SK-N-SH (cell line): ENCODE results near the gene NUMB. TPM values are rescaled to one million over a fixed set of nuclear protein-coding genes. Genes with fewer than 3 reads are reported as not detected.

Experiments
- CTCF ChIA-PET: fragments of 300-600, 350-600 bp; formaldehyde crosslinking; extraction: SDS; loops from one replicate; lab custom pipeline; 2021; lab: Yijun Ruan, JAX
- POLR2A ChIA-PET: fragments of 350-600 bp; sonication (Branson Sonifier 250); formaldehyde crosslinking; extraction: SDS; loops from one replicate; lab custom pipeline; 2020; ENCODE audit warnings: antibody characterized with exemption, inconsistent platforms; lab: Yijun Ruan, JAX
- DNase-seq: peaks from one replicate; pipeline ENCODE4 v3.0.0; 2012
- H2AFZ ChIP-seq: fragments of 200-600 bp; sonication (generic); 2 replicates; pipeline ENCODE4 v1.8.1; 2016; ENCODE audit warnings: antibody characterized with exemption, mild to moderate bottlenecking, low read depth
- H3F3A ChIP-seq: fragments of 200-600 bp; sonication (generic); replicated peaks from 2 replicates; pipeline ENCODE3; 2016; ENCODE audit warnings: antibody characterized with exemption, mild to moderate bottlenecking; ENCODE audit not compliant: insufficient read depth
- H3K27ac ChIP-seq, 2 experiments: fragments of 200-500 bp in 1 of 2; fragments of 200-600 bp in 1 of 2; sonication (Bioruptor generic) in 1 of 2; sonication (generic), shearing (Covaris generic) in 1 of 2; 2 replicates each; pipeline versions ENCODE4 v1.5.1 to v1.6.1; 2014 to 2016; ENCODE audit warnings: low read depth in 2 of 2, inconsistent platforms in 1 of 2, low read length in 1 of 2, mild to moderate bottlenecking in 1 of 2, mixed read lengths in 1 of 2
- H3K27me3 ChIP-seq: fragments of 200-600 bp; sonication (generic), shearing (Covaris generic); 2 replicates; pipeline ENCODE4 v1.6.1; 2016; ENCODE audit warnings: mixed run types; ENCODE audit not compliant: insufficient read depth
- H3K36me3 ChIP-seq, 2 experiments: fragments of 200-500 bp in 1 of 2; fragments of 200-600 bp in 1 of 2; sonication (Bioruptor generic) in 1 of 2; sonication (generic) in 1 of 2; replicated peaks in 1 of 2; 2 replicates each; pipeline versions ENCODE3 to v1.5.1; 2014 to 2016; ENCODE audit warnings: low read length in 1 of 2, mild to moderate bottlenecking in 1 of 2; ENCODE audit not compliant: insufficient read depth in 2 of 2, control insufficient read depth in 1 of 2
- H3K4me1 ChIP-seq, 2 experiments: fragments of 200-500 bp in 1 of 2; fragments of 200-600 bp in 1 of 2; sonication (Bioruptor generic) in 1 of 2; sonication (generic), shearing (Covaris generic) in 1 of 2; 2 replicates each; pipeline versions ENCODE4 v1.5.1 to v1.6.1; 2014 to 2016; ENCODE audit warnings: low read depth in 1 of 2, low read length in 1 of 2, mixed run types in 1 of 2; ENCODE audit not compliant: insufficient read depth in 2 of 2, control insufficient read depth in 1 of 2
- H3K4me2 ChIP-seq: fragments of 200-600 bp; sonication (generic), shearing (Covaris generic); 2 replicates; pipeline ENCODE4 v1.6.1; 2017; ENCODE audit warnings: mixed run types
- H3K4me3 ChIP-seq, 2 experiments: fragments of 200-500 bp in 1 of 2; fragments of 200-600 bp in 1 of 2; sonication (Bioruptor generic) in 1 of 2; sonication (generic), shearing (Covaris generic) in 1 of 2; 2 replicates each; pipeline versions ENCODE4 v1.5.1 to v1.8.1; 2014 to 2016; ENCODE audit warnings: low read depth in 2 of 2, inconsistent platforms in 1 of 2, low read length in 1 of 2, mild to moderate bottlenecking in 1 of 2, mixed read lengths in 1 of 2, moderate library complexity in 1 of 2
- H3K79me2 ChIP-seq: fragments of 200-600 bp; sonication (generic); 2 replicates; pipeline ENCODE4 v1.8.1; 2017; ENCODE audit warnings: mild to moderate bottlenecking; ENCODE audit not compliant: insufficient read depth
- H3K9ac ChIP-seq: fragments of 200-600 bp; sonication (generic); 2 replicates; pipeline ENCODE4 v1.6.1; 2017; ENCODE audit warnings: mixed run types
- H3K9me2 ChIP-seq: fragments of 200-600 bp; sonication (generic); 2 replicates; pipeline ENCODE4 v1.6.1; 2017; ENCODE audit warnings: mixed run types
- H3K9me3 ChIP-seq: fragments of 200-600 bp; sonication (generic); 2 replicates; pipeline ENCODE4 v1.6.1; 2017; ENCODE audit warnings: mixed run types, mild to moderate bottlenecking, moderate library complexity
- H4K20me1 ChIP-seq: fragments of 200-600 bp; sonication (generic); 2 replicates; pipeline ENCODE4 v1.6.1; 2017; ENCODE audit warnings: mild to moderate bottlenecking, mixed run types; ENCODE audit not compliant: insufficient read depth
- ELF1 ChIP-seq: IDR thresholded peaks from 2 replicates; pipeline ENCODE4 v1.4.0; 2012
- EZH2phosphoT487 ChIP-seq: fragments of 200-600 bp; sonication (generic); IDR thresholded peaks from 2 replicates; pipeline ENCODE4 v1.6.1; 2017; ENCODE audit warnings: low read depth, mixed run types, mild to moderate bottlenecking, antibody characterized with exemption, moderate library complexity, borderline replicate concordance
- JUND ChIP-seq: IDR thresholded peaks from 2 replicates; pipeline ENCODE4 v1.4.0; 2012
- NRF1 ChIP-seq: IDR thresholded peaks from 2 replicates; pipeline ENCODE4 v1.6.1; 2012; ENCODE audit warnings: low read depth, mild to moderate bottlenecking, low read length
- POLR2AphosphoS5 ChIP-seq: IDR thresholded peaks from 2 replicates; pipeline ENCODE4 v1.6.1; 2012; ENCODE audit warnings: low read depth, low read length
- RAD21 ChIP-seq: IDR thresholded peaks from 2 replicates; pipeline ENCODE4 v1.6.1; 2012; ENCODE audit warnings: mild to moderate bottlenecking, low read length
- RCOR1 ChIP-seq: fragments of 150-350 bp; IDR thresholded peaks from 2 replicates; pipeline ENCODE4 v1.6.1; 2017; ENCODE audit warnings: antibody characterized with exemption, low read length
- RFX5 ChIP-seq: IDR thresholded peaks from 2 replicates; pipeline ENCODE4 v1.6.1; 2012; ENCODE audit warnings: mild to moderate bottlenecking, improper control_type of control experiment, low read length
- SIN3A ChIP-seq: IDR thresholded peaks from 2 replicates; pipeline ENCODE4 v1.6.1; 2012; ENCODE audit warnings: low read depth, mild to moderate bottlenecking, low read length, moderate library complexity, borderline replicate concordance
- SMC3 ChIP-seq: IDR thresholded peaks from 2 replicates; pipeline ENCODE4 v1.6.1; 2012; ENCODE audit warnings: low read depth, low read length, improper control_type of control experiment
- TAF1 ChIP-seq: IDR thresholded peaks from 2 replicates; pipeline ENCODE4 v1.6.1; 2012; ENCODE audit warnings: low read depth, mild to moderate bottlenecking, low read length, moderate library complexity, borderline replicate concordance
- TEAD4 ChIP-seq: IDR thresholded peaks from 2 replicates; pipeline ENCODE4 v1.4.0; 2012; ENCODE audit warnings: mild to moderate bottlenecking, borderline replicate concordance; ENCODE audit not compliant: insufficient read depth
- YY1 ChIP-seq: IDR thresholded peaks from 2 replicates; pipeline ENCODE4 v1.4.0; 2012; ENCODE audit warnings: low read depth, mild to moderate bottlenecking
- WGBS: methylation state at CpG from one replicate; pipeline ENCODE4 v1.1.6; 2017; ENCODE audit warnings: low lambda C conversion rate; 5-methylcytosine and 5-hydroxymethylcytosine counted together
- polyA plus RNA-seq, 3 experiments: library from polyadenylated mRNA; depleted of rRNA; stranded (reverse); fragments of >200 nt; gene quantifications; 2 replicates each; pipeline ENCODE4 v1.2.3, GENCODE V29; 2012
- TF ChIP-seq, protein P1 (sequence below): fragments of 150-350 bp; IDR thresholded peaks from 2 replicates; pipeline ENCODE4 v1.6.1; 2017; ENCODE audit warnings: antibody characterized with exemption, low read length, low read depth, borderline replicate concordance
- TF ChIP-seq, protein P2 (sequence below): IDR thresholded peaks from 2 replicates; pipeline ENCODE4; 2012
- TF ChIP-seq, protein P3 (sequence below): fragments of 200-600 bp; sonication (generic); IDR thresholded peaks from 2 replicates; pipeline ENCODE4 v1.6.1; 2017; ENCODE audit warnings: antibody characterized with exemption, mild to moderate bottlenecking, moderate library complexity
- TF ChIP-seq, protein P4 (sequence below): IDR thresholded peaks from 2 replicates; pipeline ENCODE4 v1.4.0; 2012; ENCODE audit warnings: low read depth, borderline replicate concordance
- TF ChIP-seq, protein P5 (sequence below): fragments of 150-350 bp; IDR thresholded peaks from 2 replicates; pipeline ENCODE4 v1.6.1; 2016; ENCODE audit warnings: mild to moderate bottlenecking, low read depth, low read length

Gene NUMB
- polyA plus RNA-seq, 1 of the 3 experiments (the other 2 are of a cell fraction), result 58.4 TPM

DNA sequence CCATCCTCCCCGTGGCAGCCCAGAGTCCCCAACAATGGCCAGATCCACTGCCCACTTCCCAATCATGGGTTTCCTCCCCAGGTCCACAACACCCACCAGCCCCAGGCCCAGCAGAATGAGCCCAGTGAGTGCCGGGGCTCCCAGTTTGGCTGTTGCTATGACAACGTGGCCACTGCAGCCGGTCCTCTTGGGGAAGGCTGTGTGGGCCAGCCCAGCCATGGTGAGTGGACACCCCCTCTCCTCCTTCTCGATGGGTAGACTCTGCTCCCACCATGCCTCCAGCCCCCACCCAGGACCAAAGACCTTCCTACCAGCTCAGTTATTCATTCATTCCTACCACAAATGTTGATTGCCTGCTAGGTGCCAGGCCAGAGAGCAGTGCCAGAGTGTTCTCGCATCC, 197.3 kb downstream of the NUMB start:
- no peak overlapping the region for H3K9ac ChIP-seq
- no peak overlapping the region for H3K27ac ChIP-seq
- no peaks in the 10 kb centered on the region for H3K36me3 ChIP-seq
- H3K4me2 ChIP-seq, result no peak overlapping the region
- H3K9me2 ChIP-seq, result no peaks in the 10 kb centered on the region
- CTCF ChIA-PET, result interaction anchor here (0.9 to 1.1 kb wide), 2 partner anchors 211 to 216 kb away, joined by 3 read pairs; no protein-coding TSS in a partner anchor
- POLR2A ChIA-PET, result no interaction called here
- H3K27me3 ChIP-seq, result no peaks in the 10 kb centered on the region
- H3K79me2 ChIP-seq, result no peaks in the 10 kb centered on the region
- no peak overlapping the region for H3K4me3 ChIP-seq
- H3K9me3 ChIP-seq, result no peaks in the 10 kb centered on the region
- TF ChIP-seq RFX5, result no peak
- TF ChIP-seq NRF1, result no peak
- TF ChIP-seq SIN3A, result no peak
- no peak for TF ChIP-seq RCOR1
- TF ChIP-seq RAD21, result no peak
- TF ChIP-seq, protein P1, sequence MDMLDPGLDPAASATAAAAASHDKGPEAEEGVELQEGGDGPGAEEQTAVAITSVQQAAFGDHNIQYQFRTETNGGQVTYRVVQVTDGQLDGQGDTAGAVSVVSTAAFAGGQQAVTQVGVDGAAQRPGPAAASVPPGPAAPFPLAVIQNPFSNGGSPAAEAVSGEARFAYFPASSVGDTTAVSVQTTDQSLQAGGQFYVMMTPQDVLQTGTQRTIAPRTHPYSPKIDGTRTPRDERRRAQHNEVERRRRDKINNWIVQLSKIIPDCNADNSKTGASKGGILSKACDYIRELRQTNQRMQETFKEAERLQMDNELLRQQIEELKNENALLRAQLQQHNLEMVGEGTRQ, result no peak
- TF ChIP-seq JUND, result no peak
- no peak for TF ChIP-seq SMC3
- no peak for TF ChIP-seq EZH2phosphoT487
- TF ChIP-seq, protein P2, sequence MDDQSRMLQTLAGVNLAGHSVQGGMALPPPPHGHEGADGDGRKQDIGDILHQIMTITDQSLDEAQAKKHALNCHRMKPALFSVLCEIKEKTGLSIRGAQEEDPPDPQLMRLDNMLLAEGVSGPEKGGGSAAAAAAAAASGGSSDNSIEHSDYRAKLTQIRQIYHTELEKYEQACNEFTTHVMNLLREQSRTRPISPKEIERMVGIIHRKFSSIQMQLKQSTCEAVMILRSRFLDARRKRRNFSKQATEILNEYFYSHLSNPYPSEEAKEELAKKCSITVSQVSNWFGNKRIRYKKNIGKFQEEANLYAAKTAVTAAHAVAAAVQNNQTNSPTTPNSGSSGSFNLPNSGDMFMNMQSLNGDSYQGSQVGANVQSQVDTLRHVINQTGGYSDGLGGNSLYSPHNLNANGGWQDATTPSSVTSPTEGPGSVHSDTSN, result no peak
- TF ChIP-seq, protein P3, sequence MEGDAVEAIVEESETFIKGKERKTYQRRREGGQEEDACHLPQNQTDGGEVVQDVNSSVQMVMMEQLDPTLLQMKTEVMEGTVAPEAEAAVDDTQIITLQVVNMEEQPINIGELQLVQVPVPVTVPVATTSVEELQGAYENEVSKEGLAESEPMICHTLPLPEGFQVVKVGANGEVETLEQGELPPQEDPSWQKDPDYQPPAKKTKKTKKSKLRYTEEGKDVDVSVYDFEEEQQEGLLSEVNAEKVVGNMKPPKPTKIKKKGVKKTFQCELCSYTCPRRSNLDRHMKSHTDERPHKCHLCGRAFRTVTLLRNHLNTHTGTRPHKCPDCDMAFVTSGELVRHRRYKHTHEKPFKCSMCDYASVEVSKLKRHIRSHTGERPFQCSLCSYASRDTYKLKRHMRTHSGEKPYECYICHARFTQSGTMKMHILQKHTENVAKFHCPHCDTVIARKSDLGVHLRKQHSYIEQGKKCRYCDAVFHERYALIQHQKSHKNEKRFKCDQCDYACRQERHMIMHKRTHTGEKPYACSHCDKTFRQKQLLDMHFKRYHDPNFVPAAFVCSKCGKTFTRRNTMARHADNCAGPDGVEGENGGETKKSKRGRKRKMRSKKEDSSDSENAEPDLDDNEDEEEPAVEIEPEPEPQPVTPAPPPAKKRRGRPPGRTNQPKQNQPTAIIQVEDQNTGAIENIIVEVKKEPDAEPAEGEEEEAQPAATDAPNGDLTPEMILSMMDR, result no peak
- TF ChIP-seq POLR2AphosphoS5, result no peak
- no peak for TF ChIP-seq YY1
- TF ChIP-seq, protein P4, sequence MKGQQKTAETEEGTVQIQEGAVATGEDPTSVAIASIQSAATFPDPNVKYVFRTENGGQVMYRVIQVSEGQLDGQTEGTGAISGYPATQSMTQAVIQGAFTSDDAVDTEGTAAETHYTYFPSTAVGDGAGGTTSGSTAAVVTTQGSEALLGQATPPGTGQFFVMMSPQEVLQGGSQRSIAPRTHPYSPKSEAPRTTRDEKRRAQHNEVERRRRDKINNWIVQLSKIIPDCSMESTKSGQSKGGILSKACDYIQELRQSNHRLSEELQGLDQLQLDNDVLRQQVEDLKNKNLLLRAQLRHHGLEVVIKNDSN, result no peak
- TF ChIP-seq, protein P5, sequence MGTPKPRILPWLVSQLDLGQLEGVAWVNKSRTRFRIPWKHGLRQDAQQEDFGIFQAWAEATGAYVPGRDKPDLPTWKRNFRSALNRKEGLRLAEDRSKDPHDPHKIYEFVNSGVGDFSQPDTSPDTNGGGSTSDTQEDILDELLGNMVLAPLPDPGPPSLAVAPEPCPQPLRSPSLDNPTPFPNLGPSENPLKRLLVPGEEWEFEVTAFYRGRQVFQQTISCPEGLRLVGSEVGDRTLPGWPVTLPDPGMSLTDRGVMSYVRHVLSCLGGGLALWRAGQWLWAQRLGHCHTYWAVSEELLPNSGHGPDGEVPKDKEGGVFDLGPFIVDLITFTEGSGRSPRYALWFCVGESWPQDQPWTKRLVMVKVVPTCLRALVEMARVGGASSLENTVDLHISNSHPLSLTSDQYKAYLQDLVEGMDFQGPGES, result no peak
- TF ChIP-seq TAF1, result no peak
- no peak for TF ChIP-seq ELF1
- TF ChIP-seq TEAD4, result no peak
- WGBS, result 100% methylated on average over 1 of the region's 6 CpGs
- no peak overlapping the region for H2AFZ ChIP-seq
- no peaks in the 10 kb centered on the region for H4K20me1 ChIP-seq
- H3F3A ChIP-seq, result no peaks in the 10 kb centered on the region
- DNase-seq, result no peak
- H3K4me1 ChIP-seq, result peaks cover 0 to 6% of the 10 kb centered on the region in 2 experiments; a peak in 1 of 4 replicates
